DMS53 treated with DMSO at 0.1 percent for 48 hours (cell line): ENCODE data around the gene CSF1R.

Experiments
- DNase-seq: peaks from one replicate; lab custom pipeline; 2025; ENCODE audit not compliant: unreplicated experiment; lab: John Stamatoyannopoulos, UW

CSF1R gene

DNA sequence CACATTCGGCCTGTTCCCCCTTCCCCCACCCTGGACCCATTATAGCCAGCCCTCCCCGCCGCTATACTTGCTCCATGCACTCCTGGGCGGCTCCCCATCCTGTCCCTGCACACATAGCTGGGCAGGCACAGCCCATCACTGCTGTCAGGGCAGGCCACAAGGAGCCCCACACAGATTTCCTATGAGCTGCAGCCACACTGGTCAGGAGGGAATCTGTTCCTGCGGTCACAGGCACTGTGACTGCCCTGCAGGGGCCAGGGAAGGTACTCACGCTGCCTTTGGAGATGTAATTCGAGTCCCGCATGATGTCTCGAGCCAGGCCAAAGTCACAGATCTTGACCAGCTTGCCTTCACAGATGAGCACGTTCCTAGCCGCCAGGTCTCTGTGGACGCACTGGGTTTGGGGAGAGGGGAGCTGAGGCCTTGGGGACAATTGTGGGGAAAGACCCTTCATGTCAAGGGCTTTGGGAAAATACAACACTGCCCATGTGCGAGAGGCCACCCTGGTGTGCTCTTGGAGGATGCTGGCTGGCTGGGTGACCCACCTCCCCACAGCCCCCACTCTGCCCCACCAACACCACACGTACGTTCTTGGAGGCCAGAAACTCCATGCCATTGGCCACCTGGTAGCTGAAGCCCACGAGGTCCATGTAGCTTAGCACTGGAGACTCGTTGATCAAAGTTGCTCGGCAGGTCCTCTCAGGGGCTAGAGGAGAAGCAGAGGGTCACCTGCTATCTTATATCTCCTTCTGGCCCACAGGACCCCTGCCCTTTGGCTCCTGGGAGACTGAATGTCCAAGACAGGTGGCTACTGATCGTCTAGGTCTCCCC is 34.5 kb upstream of the CSF1R start:
- DNase-seq: no peak

DNA sequence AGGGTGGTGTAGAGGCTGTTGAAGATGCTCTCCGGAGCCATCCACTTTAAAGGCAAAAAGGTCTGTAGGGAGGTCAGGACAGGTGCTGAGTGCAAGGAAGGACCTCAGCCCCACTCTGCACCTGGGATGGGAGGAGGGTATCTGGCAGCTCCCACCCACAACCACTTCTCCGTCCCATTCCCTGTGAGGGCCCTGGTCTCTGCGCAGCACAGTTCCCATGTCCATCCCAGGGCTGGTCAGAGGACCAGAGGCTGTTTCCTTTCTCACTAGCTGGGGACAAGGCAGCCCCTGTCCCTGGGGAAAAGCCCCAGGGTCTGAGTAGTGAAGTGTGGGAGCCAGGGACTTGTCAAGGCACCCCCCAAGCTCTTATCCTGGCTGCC is 33.7 kb upstream of the CSF1R start:
- DNase-seq: no peak

DNA sequence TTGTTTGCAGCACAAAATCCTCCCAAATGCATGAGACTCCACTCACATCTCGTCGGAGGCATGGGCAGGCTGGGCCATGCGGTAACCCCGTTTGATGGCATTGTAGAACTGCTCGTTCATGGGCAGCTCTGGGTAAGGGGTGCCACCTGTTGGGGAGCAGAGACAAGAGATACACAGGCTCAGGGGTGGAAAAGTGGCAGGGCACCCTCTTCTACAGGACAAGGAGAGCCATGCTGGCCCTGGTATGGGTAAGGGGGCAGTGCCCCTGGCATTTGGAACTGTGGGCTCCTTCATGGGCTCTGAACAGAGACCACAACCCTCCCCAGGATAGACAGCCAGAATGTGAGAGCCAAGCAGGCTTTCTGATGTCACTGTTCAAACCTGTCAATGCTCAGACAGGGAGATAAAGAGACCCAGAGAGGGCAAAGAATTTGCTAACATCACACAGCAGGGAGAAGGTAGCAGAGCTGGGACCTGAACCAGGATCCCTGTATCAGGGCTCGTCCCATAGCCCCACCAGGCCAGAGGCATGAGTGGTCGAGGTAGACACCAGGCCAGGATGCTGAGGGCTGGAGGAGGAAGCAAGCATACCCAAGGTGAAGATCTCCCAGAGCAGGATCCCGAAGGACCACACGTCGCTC is 33.2 kb upstream of the CSF1R start:
- DNase-seq: no peak

DNA sequence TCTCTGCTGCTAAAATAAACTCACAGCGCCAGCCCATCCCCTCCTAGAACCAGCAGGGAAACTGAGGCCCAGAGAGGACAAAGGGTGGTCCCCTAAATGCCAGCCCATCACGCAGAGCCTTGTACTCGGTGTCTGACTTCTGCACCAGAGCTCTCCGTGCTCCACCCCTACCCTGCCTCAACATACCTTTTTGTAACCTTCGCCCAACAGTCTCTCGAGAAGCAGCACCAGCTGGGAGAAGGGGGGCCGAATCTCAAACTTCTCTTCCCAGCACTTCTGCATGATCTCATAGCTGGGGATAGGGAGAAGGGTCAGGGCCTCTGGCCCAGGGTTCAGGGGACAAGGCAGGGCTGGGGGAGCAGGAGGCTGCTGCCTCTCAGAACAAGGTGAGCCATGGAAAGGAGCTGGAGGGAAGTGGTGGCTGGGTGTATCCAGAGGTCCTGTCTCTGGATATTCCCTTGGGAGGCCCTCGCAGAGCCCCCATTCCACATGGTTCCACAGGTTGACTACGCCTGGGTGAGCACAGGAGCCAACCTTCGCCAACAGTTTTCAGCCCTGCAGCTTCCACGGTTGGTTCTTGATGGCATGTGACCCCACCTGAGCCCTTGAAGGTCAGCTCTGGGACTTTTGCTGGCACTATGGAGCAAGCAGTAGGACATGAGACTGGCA is 32.3 kb upstream of the CSF1R start:
- DNase-seq: no peak

DNA sequence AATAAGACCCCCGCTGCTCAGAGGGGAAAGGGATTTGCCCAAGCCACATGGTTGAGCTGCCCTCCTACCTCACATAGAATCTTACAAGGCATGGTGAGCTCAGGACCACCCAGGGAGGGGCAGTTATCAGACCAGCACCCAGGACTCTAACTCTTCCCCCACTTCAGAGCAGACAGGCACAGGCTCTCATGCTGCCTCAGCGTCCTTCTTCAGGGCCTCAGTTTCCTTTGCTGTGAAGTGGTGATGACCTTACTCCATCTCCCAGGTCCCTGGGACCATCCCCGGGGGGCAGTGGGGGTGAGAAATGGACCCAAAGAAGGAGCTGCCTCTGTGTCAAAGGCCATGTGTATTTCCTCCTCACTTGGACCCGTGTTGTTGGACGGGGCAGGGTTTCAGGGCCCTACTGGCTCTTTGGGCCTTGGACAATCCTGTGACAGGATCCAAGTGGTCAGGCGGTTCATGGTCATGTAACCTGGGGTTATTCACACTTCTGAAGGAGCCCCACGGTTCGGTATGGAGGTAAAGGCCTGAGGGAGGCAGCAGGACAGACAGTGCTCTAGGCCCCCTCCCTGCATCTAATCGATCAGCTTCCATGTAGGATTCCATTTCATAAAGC is 31.7 kb upstream of the CSF1R start:
- no peak for DNase-seq

DNA sequence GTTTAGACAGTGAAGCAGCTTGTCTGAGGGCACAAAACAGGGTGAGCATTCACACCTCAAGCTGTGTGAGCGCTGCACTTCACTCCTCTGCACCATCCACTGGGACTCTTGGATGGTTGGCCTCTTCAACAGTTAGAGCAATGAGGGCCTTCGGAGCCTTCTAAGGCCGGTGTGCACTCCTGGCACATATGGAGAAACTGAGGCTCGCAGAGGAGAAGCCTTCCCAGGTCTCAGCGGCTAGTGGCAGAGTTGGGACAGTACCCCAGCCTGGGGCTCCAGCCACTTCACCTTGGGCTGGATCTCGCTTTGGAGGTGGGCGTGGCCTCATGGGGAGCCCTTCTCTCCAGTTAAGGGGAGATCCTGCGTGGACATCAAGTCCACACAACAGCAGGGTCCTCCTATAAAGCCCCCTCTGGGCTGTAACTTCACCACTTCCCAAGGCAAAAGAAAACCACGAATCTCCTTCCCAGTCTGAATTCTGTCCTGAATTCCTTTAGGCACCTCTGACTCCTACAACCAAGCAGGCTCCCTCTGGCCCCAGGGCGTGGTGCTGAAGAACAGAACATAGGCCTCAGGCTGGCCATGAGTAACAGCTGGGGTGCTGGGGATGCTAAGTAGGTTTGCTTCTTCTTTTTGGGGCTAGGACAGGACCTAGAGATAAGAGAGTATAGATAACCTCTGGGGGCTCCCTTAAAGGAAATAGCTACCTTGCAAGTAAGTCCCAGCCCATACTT is 30.5 kb upstream of the CSF1R start:
- no peak for DNase-seq

DNA sequence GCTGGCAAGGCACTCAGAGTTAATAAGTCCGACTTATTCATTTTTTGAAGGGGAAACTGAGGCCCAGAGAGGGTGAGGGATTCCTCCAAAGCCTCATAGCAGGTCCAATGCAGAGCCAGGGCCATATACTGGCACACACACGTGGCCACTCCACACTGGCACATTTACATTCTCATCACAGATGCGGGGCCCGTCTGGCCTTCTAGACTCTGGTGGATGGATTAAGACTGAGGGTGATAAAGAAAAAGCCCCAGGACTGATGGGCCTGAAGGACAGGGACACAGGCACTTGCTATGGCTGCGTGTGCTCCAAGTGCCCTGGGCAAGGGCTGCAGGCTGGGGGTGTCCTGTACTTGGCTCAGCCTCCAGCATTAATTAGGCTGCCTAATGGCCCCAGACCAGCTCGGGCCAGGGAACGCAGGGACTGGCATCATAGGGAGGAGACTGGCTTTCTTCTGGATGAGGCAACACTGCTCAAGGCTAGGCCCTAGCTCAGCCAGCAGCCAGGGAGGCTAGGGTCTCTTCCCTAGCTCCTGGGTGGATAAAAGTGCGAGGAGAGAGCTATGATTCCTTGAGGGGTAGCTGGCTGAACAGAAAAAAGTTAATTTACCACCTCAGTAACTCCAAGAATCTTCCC is 28.5 kb upstream of the CSF1R start:
- no peak for DNase-seq

DNA sequence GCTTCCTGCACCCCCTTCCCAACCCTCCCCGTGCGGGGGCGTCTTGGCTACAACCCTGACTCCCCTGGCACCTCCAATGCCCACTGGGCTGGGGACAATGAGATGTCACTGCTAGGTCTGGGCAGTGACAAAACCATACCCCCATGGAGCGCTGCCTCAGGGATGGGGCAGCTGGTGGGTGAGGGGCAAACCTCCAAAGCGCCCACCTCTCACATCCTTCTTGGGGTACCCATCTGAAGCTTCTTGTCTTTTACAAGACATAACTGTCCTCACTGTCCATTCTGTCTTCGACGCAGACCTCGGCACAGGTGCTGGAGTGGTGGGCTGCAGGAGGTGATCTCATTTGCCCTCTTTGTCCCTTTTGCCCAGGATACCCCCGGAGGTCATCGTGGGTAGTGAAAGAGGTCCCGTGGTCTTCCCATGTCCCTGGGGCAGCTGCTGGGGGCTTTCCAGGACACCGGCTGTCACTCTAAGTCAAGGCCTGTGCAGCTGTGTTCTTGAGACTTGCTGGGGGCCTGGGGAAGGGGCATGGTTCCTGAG is 27.8 kb upstream of the CSF1R start:
- no peak for DNase-seq

DNA sequence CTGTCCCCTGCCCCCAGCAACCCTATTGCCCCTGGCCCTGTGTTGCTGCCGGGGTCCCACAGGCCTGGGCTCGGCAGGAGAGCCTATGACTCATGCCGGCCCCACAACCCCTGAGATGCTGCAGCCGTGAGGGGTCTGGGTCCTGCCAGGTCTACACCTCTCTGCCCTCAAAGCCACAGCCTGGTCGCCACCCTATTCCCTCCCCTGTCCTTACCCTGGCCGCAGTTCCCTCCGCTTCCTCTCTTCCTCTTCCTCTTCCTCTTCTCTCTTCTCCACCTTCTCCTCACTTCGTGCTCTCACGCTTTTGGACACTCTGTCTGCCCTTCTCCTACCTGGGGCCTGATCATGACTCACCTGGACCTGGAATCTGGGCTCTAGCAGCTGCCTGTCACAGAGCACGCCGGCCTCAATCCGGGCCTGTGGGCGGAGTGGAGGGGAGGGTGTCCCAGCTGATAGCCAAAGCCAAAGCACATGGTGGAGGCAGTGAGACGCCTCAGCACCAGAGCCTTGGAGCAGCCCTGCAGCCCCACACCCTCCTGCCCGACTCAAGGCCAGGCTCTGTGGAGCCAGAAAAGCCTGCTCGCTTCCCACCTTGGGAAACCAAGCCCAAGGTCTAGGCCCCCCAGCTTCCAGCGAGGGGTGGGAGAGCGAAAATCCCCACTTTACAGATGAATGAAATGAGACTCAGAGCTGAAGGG is 26.8 kb upstream of the CSF1R start:
- DNase-seq: no peak

DNA sequence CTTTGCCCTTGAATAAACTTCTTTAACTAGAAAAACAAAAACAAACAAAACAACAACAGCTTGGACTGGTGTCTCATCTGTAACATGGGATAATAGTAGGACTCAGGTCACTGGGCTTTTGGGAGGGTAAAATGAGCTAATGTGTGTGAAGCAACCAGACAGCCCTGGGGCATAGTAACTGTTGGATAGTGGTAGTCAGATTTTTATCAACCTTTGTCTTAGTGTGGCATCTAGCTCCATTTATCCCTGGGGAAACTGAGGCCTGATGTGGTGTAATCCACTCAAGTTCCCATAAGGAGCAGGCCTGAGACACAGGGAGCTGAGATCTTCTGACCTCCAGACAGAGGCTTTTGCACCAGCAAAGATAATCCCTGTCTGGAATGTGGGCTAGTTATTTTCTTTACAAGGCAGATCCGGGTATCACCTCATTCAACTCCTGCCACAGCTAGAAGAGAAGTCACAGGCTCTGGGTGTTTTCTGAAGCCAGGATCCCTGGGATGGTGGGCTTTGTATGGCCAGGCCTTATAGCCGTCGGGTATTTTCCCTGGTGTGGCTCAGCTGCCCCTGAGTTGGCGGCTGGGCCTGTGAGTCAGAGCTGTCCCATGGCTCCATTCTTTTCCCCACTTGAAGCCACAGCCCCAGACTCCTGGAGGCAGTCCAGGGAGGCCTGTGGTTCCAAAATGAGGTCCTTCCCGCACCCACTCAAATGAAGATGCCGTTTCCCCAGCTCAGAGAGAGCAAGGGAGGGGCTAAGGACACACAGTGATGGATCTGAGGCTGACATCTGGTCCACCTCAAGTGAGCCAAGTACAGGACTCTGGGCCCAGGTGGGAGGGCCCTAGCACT is 26.1 kb upstream of the CSF1R start:
- DNase-seq: no peak

DNA sequence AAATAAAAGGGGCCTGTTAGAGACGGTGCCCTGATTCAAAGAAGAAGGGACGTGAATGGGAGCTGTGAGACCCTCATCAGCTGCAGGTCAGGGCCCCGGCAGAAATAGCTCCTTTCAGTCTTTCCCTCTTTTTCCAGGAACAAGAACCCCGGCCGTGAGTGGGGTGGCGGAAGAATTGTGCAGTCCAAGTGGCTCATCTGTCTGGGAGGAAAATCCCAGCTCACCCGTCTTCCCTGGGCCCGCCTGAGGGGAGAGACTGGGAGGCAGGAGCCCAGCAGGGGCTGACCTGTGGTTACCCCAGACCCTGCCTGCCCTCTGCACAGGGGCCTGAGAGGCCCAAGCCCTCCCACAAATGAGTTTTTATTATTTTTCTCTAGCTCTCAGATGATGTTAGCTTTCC is 24.8 kb upstream of the CSF1R start:
- DNase-seq: no peak

DNA sequence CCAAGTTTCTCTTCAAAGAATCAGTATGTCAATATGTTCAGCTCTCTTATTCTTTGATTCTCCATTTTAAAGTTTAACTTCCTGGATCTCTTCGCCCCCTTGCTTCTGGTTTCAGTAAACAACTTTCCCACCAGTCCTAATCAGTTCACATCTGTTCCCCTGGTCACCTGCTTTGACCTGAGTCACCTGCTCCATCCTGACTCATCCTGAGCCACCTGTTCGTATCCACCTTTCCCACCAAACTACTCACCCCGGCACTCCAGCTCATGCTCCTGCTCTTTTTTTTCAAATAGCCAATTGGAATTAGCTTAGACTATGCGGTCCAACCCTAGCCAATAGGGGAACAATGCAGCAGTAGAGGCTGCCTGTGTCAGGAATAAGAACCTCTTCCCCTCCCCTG is 23.6 kb upstream of the CSF1R start:
- DNase-seq: peak; percentile 90

DNA sequence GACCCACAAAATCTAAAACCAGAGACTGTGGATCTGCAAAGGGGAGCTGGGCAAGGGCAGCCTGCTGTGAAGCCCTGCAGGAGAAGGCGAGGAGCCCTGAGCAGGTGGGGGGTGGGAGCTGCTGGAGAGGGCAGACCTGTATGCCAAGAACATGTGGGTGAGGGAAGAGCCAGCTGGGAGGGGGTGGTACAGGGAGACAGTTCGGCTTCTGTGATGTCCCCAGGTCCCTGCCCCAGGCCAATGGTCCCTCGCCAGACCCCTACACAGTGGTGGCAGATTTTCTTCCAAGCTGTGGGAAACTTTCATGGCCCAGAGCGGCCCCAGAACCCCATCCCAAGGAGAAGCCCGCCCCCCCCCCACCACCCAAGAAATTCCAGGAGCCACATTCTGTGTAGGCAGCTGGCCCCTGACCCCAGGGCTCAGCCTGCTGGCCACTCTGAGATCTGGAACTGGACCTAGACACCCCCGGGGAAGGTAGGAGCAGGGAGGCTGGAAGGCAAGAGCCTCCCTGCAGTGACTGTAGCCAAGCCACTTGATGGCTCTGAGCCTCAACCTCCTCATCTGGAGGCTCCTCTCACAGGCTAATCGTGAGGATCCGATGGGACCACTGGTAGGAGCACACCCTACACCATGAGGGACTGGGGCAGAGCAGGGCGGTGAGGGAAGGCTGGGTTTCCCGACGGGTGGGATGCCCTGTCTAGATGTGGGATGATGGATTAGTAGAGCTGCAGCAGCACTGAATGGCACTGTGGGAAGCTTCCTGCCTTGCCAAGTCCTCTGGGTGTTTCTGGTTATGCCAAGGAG is 22.6 kb upstream of the CSF1R start:
- DNase-seq: no peak

DNA sequence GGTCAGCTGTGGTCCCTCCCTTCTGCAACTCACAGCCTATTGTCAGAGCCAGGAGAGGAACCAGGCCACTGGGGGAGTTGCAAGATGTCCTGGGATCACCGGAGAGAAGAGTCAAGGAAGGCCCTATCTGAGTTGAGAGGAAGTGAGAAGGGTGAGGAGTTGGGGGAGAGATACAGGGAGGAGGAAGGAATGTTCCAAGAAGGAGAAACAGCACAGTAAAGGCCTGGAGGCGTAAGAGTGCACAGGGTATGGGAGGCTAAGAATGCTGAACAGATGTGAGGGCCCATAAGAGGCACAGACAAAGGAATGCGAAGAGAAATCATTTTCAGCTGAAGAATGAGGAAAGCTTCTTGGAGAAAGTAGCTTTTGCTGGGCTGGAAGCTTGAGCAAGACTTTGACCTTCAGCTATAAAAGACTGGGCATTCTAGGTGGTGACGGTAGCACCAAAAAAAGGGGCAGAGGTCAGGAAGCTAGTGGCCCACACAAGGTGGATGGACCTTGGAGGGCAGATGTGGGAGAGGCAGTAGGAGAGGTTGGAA is 21.6 kb upstream of the CSF1R start:
- DNase-seq: no peak

DNA sequence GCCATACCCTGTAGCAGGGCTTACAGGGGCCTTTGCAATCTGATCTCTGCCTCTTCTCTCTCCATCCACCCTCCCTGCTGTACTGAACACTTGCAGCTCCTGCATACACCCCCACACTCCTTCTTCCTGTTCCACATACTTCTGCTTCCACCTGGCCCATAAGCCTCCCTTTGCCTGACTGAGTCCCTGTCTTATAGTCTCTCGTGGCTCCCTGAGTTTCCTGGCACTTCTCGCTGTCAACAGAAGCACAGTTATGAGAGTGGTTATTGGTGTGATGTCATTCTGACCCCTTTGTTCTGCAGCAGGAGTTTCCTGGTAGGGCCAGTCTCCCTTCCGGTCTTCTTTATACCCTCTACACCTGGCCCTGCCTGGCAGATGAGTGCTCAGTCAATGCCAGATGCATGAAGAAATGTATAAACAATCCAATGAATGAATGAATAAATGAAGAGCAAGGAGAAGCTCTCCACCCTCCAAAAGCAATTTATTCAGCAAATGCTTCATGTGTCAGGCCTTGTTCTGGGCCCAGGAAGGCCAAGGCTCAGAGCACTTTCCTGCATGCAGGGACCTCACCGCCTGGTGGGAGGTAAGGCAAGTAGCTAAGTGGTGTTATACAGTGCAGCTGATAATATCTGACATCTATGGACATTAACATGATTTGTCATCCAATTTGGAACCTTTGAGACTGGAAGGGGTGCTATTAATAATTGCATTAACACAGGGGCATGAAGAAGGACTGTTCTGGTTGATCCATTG is 20.5 kb upstream of the CSF1R start:
- peak; percentile 98 for DNase-seq

DNA sequence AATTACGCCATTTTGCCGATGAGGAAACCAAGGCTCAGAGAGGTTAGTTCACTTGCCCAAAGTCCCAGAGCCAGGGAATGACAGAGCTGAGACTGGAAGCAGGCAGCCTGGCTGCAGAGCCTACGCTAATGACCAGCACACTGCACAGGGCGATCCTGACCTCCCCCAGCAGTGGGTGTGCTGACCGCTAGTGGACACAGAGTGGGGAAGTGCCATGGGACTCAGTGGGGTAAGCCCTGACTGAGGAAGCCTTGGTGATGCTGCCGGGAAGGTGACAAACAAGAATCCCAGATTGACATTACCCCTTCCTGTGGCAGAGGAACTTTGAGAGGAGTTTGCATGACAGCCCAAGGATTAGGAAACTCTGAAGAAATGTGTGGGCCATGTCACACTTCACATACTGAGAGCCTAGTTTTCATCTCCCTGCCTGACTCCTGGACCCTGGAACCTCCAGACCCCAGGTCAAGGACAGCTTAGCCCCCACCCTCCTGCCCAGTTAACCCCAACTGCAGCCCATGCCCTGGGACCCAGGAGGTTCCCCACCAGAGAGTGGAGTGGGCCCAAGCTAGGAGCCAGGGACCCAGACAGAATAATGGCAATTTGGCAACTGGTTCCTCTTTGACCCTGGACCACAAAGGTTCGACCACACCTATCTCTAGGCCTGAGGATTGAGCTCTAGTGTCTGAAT is 19.7 kb upstream of the CSF1R start:
- no peak for DNase-seq

DNA sequence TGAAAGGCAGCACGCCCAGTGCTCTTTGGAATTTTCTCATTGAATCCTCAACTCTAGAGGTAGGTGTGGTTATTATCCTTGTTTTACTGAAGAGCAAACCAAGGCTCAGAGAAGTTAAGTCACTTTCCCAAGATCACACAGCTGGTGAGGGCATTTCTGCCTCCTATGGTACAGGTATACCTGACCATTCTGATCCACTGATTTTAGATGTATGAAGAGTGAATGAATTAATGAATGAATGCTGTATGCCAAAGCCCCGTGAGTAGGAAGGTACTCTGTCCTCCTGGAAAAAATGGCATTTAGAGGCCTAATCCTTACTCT is 18.2 kb upstream of the CSF1R start:
- DNase-seq: no peak
